ENCODE measurements around the gene CBARP. TPM values are rescaled to one million over a fixed set of nuclear protein-coding genes. Genes with fewer than 3 reads are reported as not detected.

The CBARP gene
- total and polyA plus RNA-seq, 2 of the 13 experiments (the other 11 are each of a cell fraction or from before 2014, with no cell fraction given), result 1.2 to 1.4 TPM

DNA sequence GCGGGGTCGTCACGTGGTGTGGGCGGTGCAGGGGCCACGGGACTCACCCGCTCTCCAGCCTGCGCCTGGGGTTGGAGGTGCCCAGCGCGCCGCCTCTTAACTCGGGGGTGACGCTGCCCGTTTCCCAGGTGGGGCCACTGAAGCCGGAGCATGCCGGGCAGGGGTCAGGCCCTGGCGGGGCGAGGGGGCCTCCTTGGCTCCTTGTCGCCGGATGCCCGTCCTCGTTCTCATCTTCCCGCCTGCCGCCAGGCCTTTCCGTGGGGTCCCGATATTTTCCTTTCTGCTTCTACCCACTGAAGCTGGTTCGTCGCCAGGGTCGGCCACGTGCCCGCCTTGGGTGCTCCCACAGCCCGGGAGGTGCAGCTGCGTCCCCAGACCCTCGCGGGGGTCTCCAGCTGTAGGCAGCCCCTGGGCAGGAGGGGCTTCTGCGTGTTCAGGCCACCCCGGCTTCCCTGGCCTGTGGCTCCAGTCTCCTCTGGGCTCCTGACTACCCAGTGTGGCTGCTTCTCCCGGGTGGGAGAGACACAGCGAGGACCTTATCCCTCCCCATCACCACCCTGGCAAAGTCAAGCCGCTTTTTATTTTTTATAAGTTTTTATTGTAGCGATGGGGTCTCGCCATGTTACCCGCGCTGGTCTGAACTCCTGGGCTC lies 38.3 kb upstream of the CBARP start (continued):
- TF ChIP-seq, protein P1, sequence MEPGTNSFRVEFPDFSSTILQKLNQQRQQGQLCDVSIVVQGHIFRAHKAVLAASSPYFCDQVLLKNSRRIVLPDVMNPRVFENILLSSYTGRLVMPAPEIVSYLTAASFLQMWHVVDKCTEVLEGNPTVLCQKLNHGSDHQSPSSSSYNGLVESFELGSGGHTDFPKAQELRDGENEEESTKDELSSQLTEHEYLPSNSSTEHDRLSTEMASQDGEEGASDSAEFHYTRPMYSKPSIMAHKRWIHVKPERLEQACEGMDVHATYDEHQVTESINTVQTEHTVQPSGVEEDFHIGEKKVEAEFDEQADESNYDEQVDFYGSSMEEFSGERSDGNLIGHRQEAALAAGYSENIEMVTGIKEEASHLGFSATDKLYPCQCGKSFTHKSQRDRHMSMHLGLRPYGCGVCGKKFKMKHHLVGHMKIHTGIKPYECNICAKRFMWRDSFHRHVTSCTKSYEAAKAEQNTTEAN (CRISPR knock-in tag; conservative IDR thresholded peaks at IDR 0.05), result no peak
- TF ChIP-seq KDM5A (IDR thresholded peaks at IDR 0.05; ENCODE audit: borderline replicate concordance, low read length) (peak; percentile 3; the same call in 1 of the 2 replicates), ZNF543 (CRISPR knock-in tag; IDR thresholded peaks at IDR 0.05) (0 out of 2 replicates have a peak, but pooled peaks have one; percentile 23), ZNF296 (CRISPR knock-in tag; conservative IDR thresholded peaks at IDR 0.05) (no peak), CEBPG (CRISPR knock-in tag; IDR thresholded peaks at IDR 0.05) (no peak), POLR2AphosphoS5 (IDR thresholded peaks at IDR 0.05; ENCODE audit: low read depth, low read length) (peak; percentile 16; the same call in 1 of the 2 replicates), ZNF264 (CRISPR knock-in tag; IDR thresholded peaks at IDR 0.05) (no peak), ZNF407 (CRISPR knock-in tag; IDR thresholded peaks at IDR 0.05; ENCODE audit: not compliant biosample characterization) (peak; percentile 10), PHF8 (CRISPR knock-in tag; IDR thresholded peaks at IDR 0.05) (peak; percentile 35; the same call in 1 of the 2 replicates), FOXK2 (IDR thresholded peaks at IDR 0.05) (no peak), IKZF4 (CRISPR knock-in tag; IDR thresholded peaks at IDR 0.05; ENCODE audit: borderline replicate concordance, low read depth, not compliant biosample characterization) (peak; percentile 9)
- TF ChIP-seq, protein P2, sequence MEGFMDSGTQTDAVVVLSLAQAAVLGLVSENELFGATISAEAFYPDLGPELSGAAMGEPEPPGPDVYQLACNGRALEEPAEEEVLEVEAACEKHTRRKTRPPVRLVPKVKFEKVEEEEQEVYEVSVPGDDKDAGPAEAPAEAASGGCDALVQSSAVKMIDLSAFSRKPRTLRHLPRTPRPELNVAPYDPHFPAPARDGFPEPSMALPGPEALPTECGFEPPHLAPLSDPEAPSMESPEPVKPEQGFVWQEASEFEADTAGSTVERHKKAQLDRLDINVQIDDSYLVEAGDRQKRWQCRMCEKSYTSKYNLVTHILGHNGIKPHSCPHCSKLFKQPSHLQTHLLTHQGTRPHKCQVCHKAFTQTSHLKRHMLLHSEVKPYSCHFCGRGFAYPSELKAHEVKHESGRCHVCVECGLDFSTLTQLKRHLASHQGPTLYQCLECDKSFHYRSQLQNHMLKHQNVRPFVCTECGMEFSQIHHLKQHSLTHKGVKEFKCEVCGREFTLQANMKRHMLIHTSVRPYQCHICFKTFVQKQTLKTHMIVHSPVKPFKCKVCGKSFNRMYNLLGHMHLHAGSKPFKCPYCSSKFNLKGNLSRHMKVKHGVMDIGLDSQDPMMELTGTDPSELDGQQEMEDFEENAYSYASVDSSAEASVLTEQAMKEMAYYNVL (CRISPR knock-in tag; IDR thresholded peaks at IDR 0.05; ENCODE audit: borderline replicate concordance), result no peak
- TF ChIP-seq, protein P3, sequence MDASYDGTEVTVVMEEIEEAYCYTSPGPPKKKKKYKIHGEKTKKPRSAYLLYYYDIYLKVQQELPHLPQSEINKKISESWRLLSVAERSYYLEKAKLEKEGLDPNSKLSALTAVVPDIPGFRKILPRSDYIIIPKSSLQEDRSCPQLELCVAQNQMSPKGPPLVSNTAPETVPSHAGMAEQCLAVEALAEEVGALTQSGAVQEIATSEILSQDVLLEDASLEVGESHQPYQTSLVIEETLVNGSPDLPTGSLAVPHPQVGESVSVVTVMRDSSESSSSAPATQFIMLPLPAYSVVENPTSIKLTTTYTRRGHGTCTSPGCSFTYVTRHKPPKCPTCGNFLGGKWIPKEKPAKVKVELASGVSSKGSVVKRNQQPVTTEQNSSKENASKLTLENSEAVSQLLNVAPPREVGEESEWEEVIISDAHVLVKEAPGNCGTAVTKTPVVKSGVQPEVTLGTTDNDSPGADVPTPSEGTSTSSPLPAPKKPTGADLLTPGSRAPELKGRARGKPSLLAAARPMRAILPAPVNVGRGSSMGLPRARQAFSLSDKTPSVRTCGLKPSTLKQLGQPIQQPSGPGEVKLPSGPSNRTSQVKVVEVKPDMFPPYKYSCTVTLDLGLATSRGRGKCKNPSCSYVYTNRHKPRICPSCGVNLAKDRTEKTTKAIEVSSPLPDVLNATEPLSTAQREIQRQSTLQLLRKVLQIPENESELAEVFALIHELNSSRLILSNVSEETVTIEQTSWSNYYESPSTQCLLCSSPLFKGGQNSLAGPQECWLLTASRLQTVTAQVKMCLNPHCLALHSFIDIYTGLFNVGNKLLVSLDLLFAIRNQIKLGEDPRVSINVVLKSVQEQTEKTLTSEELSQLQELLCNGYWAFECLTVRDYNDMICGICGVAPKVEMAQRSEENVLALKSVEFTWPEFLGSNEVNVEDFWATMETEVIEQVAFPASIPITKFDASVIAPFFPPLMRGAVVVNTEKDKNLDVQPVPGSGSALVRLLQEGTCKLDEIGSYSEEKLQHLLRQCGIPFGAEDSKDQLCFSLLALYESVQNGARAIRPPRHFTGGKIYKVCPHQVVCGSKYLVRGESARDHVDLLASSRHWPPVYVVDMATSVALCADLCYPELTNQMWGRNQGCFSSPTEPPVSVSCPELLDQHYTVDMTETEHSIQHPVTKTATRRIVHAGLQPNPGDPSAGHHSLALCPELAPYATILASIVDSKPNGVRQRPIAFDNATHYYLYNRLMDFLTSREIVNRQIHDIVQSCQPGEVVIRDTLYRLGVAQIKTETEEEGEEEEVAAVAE (CRISPR knock-in tag; IDR thresholded peaks at IDR 0.05; ENCODE audit: borderline replicate concordance), result no peak
